Measurements from ENCODE around the gene ARL6IP4.

- TF ChIP-seq, protein P1, sequence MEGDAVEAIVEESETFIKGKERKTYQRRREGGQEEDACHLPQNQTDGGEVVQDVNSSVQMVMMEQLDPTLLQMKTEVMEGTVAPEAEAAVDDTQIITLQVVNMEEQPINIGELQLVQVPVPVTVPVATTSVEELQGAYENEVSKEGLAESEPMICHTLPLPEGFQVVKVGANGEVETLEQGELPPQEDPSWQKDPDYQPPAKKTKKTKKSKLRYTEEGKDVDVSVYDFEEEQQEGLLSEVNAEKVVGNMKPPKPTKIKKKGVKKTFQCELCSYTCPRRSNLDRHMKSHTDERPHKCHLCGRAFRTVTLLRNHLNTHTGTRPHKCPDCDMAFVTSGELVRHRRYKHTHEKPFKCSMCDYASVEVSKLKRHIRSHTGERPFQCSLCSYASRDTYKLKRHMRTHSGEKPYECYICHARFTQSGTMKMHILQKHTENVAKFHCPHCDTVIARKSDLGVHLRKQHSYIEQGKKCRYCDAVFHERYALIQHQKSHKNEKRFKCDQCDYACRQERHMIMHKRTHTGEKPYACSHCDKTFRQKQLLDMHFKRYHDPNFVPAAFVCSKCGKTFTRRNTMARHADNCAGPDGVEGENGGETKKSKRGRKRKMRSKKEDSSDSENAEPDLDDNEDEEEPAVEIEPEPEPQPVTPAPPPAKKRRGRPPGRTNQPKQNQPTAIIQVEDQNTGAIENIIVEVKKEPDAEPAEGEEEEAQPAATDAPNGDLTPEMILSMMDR (IDR thresholded peaks at IDR 0.05; ENCODE audit: low read depth, low read length): no peak
- TF ChIP-seq POLR2A (IDR thresholded peaks at IDR 0.05; ENCODE audit: extremely low read depth, insufficient read length): no peak
- no peak for TF ChIP-seq MAX (IDR thresholded peaks at IDR 0.05; ENCODE audit: low read depth, low read length)
Observed at GRCh38 chr12:123024819-123025391, 44.4 kb downstream of the ARL6IP4 start.

Data from NB4 (cell line).